Measurements from ENCODE around the gene PCDH1.

PCDH1 gene

DNA sequence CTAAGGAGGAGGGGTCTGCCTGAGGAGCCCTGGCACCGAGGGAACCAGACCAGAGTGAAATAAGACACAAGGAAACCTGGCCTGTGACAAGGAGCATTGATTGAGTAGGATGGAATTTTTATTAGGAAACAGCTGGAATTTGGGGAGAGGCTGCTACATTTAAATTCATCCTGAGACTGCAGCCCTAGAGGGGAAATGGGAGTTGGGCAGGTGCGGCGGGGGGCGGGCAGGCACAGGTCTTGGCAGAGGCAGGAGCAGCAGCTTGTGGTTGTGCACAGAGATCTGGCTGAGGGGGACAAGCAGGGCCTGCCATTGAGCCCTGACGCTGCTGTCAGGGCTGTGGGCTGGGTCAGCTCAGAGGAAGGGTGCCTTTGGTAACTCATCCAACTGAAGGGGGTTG, 71.6 kb downstream of the PCDH1 start:
- DNase-seq, result no peak

DNA sequence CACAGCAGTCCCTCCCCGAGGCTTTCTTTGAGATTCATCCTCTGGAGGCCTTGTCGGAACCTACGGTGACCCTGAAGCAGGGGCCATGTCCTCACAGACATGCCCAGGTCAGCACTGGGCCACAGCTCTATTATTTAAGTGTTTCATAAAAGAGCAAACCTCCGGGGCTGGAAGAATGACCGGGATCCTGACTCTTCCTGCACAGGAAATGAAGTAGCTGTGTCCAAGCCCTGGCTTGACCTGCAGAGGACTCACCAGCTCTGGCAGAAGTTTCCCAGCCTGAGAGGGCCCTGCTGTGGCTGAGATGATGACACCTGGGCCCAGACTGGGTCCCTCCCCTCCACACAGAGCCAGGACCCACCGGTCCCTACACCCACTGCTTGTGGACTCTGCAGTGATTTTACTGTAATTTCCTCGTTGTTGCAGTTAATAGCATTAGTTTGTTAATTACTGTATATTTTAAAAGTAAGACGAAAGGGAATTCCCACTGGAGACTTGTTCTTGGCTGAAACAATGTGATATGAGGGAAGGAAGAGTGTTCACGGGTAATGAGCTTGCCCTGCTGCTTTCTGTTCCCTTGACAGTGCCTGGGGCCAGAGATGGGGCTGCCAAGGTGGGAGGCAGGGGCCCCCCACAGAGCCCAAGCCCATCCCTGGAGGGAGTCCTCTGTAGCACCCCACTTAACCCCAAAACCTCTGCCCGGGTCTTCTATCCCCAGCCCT, 72.2 kb downstream of the PCDH1 start:
- DNase-seq, result no peak

DNA sequence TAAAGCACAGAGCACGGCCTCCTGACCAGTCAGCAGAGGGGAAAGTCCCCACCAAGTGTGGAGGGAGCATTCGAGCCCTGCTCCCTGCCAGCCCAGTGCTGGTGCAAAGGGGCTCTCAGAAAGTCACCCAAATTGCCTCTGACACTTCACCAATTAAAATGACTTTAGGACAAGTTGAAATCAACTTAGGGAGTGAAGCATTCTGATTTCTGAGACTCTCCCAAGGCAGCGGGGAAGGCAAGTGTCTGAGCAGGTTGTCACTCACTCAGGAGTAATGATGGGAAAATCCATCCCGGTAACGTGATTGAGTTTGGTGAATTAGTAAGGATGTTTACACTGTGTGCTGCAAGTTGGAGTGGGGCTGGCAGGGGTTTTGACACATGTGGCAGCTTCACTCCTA, 73.7 kb downstream of the PCDH1 start:
- no peak for DNase-seq

All from T-helper 1 cell (primary cell).